GM12873 (cell line): ENCODE measurements around the gene MAP3K21.
A peak's percentile ranks its signal among the peaks of the same experiment; 100 is the strongest.

Experiments used
- TF ChIP-seq, protein P1 (sequence below): IDR thresholded peaks from 2 replicates; pipeline ENCODE4 v1.5.1; 2012; ENCODE audit warnings: low read depth, mild to moderate bottlenecking, moderate library complexity, low read length, control low read depth; ENCODE audit not compliant: insufficient read depth; ENCODE audit errors: missing control alignments

The MAP3K21 gene

DNA sequence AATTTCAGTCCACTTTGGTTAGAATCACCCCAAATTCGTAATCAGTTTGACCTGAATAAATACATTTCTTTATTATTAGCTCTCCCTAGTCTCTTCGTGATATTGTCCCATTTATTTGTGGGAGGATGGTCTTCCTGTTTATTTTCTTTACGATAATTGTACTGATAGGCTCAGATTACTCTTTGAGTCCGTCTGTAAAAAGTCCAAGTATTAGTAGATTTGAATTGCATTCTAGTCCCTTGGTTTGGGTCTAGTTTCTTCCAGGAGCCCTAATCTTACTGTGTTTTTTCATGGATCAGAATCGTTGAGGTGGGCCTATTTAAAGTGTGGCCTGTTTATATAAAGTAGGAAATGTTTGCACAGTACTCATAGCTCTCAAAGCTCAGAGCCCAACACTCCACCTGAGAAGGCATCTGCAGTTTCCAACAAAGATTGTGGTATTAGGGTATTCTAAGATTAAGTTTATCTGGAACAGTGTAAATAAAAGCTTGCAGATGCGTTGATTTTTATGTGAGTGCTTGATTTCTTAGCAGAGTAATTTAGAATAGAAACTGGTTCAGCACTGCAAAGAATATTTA lies 33.1 kb downstream of the MAP3K21 start:
- TF ChIP-seq, protein P1, sequence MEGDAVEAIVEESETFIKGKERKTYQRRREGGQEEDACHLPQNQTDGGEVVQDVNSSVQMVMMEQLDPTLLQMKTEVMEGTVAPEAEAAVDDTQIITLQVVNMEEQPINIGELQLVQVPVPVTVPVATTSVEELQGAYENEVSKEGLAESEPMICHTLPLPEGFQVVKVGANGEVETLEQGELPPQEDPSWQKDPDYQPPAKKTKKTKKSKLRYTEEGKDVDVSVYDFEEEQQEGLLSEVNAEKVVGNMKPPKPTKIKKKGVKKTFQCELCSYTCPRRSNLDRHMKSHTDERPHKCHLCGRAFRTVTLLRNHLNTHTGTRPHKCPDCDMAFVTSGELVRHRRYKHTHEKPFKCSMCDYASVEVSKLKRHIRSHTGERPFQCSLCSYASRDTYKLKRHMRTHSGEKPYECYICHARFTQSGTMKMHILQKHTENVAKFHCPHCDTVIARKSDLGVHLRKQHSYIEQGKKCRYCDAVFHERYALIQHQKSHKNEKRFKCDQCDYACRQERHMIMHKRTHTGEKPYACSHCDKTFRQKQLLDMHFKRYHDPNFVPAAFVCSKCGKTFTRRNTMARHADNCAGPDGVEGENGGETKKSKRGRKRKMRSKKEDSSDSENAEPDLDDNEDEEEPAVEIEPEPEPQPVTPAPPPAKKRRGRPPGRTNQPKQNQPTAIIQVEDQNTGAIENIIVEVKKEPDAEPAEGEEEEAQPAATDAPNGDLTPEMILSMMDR: no peak

DNA sequence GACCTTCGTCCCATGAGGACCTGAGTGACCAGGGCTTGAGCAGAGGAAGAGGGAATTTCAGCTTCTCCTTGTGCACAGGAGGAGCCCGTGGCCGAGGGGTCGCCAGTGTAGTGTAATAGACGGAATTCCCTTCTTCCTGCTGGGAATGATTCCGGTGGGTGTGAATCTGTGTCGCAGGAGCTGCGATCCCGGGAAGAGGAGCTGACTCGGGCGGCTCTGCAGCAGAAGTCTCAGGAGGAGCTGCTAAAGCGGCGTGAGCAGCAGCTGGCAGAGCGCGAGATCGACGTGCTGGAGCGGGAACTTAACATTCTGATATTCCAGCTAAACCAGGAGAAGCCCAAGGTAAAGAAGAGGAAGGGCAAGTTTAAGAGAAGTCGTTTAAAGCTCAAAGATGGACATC lies 34.4 kb downstream of the MAP3K21 start:
- TF ChIP-seq, protein P1: no peak

DNA sequence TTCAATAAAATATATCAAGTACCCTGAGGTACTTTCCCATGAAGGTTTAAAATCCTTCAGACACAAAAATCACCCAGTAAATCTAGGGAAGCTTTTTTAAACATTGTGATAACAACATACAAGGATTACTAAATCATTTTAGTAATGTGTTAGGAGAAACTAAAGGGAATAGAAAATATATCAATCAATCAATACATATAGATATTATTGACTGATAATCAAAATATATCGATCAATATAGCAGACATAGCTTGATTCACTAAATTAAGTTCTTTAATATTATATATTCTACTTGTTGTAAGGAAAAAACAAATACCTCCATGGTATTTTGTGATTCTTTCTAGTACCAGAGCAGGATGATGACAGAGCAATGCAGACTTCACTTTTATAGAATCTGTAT lies 35.2 kb downstream of the MAP3K21 start:
- TF ChIP-seq, protein P1: no peak

DNA sequence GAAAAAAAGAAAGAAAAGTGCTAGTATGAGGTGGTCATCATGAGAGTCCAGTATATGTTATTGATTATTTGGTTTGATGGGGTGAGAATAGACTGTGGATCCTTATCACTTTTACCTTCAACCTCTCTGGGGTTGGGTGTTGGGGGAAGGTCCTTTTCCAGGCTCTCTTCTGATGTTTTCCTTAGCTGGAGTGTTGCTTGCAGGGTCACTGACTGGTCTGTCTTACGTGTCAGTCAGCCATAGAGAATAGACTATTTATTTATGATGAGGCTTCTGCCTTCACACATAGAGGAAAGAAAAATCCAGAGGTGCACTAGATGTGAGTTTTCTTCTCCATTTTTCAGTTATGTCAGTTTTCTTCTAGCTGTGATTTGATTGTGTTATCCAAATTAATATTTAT lies 36.5 kb downstream of the MAP3K21 start:
- TF ChIP-seq, protein P1: no peak

DNA sequence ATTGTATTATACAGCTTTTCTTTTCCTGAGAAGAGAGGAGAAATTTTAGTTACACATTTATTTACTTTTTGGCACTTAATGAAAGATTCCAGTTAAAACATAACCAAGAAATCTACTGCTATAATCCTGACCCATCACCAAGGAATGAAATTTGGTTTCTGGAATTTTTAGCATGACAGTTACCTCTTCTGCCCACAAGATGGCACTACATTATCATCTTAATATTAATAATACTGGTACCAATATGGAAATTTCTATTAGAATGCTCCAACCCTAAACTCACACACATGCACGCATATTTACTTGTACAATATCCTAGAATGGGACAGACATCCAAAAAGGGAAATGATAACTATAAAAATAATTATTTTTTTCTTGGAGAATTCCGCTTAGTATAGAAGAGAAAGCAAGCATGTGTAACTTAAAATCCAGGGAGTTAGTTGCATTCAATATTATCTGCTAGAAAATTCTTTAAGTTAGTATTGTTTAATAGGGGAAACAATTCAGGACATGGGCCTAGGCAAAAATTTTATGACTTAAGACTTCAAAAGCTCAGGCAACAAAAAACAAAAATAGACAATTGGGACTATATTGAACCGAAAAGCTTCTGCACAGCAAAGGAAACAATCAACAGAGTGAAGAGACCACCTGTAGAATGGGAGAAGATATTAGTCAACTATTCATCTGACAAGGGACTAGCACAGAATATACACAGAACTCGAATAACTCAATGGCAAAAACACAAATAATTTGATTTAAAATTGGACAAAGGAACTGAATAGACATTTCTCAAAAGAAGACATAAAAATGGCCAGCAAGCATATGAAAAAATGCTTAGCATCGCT lies 37.4 kb downstream of the MAP3K21 start:
- TF ChIP-seq, protein P1: peak; percentile 50

DNA sequence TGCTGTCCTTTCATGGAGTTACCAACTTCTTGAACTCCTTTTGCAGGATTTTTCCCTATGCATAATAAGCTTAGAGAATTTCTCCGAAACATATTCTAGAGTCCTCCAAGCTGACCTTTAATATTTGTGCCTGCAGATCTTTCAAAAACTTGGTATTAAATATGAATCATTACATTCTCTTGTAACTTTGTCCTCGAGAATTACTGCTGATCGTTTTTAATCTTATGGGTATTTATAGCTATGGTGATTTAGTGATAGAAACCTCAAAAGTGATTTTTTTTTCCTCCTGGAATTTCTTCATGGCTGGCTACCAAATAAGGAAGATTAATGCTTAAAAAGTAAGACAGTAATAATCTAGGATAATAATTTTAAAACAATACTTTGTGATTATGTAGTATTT lies 39.1 kb downstream of the MAP3K21 start:
- TF ChIP-seq, protein P1: no peak

DNA sequence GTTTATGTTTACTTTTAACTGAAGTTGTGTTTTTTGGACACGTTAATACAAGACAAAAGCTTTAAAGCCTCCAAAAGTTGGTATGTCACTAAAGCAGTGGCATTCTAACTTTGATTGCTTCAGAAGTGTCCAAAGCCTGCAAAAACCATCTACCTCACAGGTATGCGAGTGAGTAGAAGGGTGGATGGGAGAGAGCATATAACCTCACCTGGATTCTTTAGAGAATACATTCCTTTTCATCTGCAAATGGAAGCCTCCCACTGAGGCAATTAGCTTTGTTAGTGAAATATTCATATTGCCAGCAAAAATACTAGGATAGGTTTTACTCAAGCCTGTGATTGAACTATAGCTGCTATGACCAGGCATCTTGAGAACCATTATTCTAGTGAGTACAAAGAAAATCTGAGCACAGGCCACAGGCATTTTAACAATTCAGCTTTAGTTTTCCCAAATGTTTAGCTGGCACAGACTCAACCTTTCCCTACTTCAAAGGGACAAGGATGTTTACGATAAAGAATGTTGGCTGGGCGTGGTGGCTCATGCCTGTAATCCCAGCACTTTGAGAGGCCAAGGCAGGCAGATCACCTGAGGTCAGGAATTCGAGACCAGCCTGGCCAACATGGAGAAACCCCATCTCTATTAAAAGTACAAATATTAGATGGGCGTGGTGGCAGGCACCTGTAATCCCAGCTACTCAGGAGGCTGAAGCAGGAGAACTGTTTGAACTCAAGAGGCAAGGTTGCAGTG lies 39.7 kb downstream of the MAP3K21 start:
- TF ChIP-seq, protein P1: no peak
